OCI-LY1 (cell line): ENCODE data around the gene WDR70.

Experiments used
- H2AFZ ChIP-seq: fragments of 200-600 bp; sonication (generic), shearing (Covaris generic); 2 replicates; pipeline ENCODE4 v1.6.0; 2014; ENCODE audit warnings: antibody characterized with exemption, mild to moderate bottlenecking, low read length
- H3F3A ChIP-seq: fragments of 200-600 bp; sonication (generic), shearing (Covaris generic); 2 replicates; pipeline ENCODE4 v1.6.0; 2014; ENCODE audit warnings: mild to moderate bottlenecking, antibody characterized with exemption, low read length, moderate library complexity; ENCODE audit not compliant: insufficient read depth
- H3K27ac ChIP-seq: fragments of 200-600 bp; sonication (generic); 2 replicates; pipeline ENCODE4 v1.5.1; 2014; ENCODE audit warnings: low read length, mixed run types, mild to moderate bottlenecking, low read depth; ENCODE audit not compliant: poor library complexity, severe bottlenecking
- H3K27me3 ChIP-seq: fragments of 200-600 bp; sonication (generic); 2 replicates; pipeline ENCODE4 v1.6.0; 2014; ENCODE audit warnings: antibody characterized with exemption, mild to moderate bottlenecking, low read length, moderate library complexity; ENCODE audit not compliant: insufficient read depth
- H3K36me3 ChIP-seq: fragments of 200-600 bp; sonication (generic); 2 replicates; pipeline ENCODE4 v1.6.1; 2014; ENCODE audit warnings: mild to moderate bottlenecking, antibody characterized with exemption, low read length, moderate library complexity, mixed read lengths; ENCODE audit not compliant: insufficient read depth
- H3K4me1 ChIP-seq: fragments of 200-600 bp; sonication (generic); 2 replicates; pipeline ENCODE4 v1.5.1; 2014; ENCODE audit warnings: mild to moderate bottlenecking, low read length, moderate library complexity; ENCODE audit not compliant: insufficient read depth, severe bottlenecking
- H3K4me2 ChIP-seq: fragments of 200-600 bp; sonication (generic), shearing (Covaris generic); 2 replicates; pipeline ENCODE4 v1.6.1; 2014; ENCODE audit warnings: low read length
- H3K4me3 ChIP-seq: fragments of 200-600 bp; sonication (generic); 2 replicates; pipeline ENCODE4 v1.5.1; 2014; ENCODE audit warnings: low read length, low read depth, mild to moderate bottlenecking, mixed read lengths; ENCODE audit not compliant: poor library complexity, severe bottlenecking
- H3K79me2 ChIP-seq: fragments of 200-600 bp; shearing (Covaris generic); 2 replicates; pipeline ENCODE4 v1.6.1; 2016; ENCODE audit warnings: mixed run types, low read length, mixed read lengths; ENCODE audit not compliant: insufficient read depth
- H3K9ac ChIP-seq: fragments of 200-600 bp; sonication (generic), shearing (Covaris generic); 2 replicates; pipeline ENCODE4 v1.6.1; 2014; ENCODE audit warnings: mild to moderate bottlenecking, low read length, mixed read lengths
- H3K9me2 ChIP-seq: fragments of 200-600 bp; sonication (generic), shearing (Covaris generic); 2 replicates; pipeline ENCODE4 v1.6.1; 2014; ENCODE audit warnings: low read depth, mild to moderate bottlenecking, low read length, mixed read lengths
- H3K9me3 ChIP-seq: fragments of 200-600 bp; shearing (Covaris generic); 2 replicates; pipeline ENCODE4 v1.6.1; 2014; ENCODE audit warnings: low read length, mixed read lengths
- H4K20me1 ChIP-seq: fragments of 200-600 bp; sonication (generic), shearing (Covaris generic); 2 replicates; pipeline ENCODE4 v1.6.0; 2016; ENCODE audit warnings: mild to moderate bottlenecking, low read length; ENCODE audit not compliant: insufficient read depth
- CTCF ChIP-seq: fragments of 200-600 bp; sonication (generic), shearing (Covaris generic); IDR thresholded peaks from 2 replicates; pipeline ENCODE4 v1.5.1; 2017; ENCODE audit warnings: mild to moderate bottlenecking, antibody characterized with exemption, low read length, moderate library complexity, mixed read lengths
- EZH2 ChIP-seq: fragments of 200-600 bp; sonication (generic), shearing (Covaris generic); IDR thresholded peaks from 2 replicates; pipeline ENCODE4 v1.8.0; 2017; ENCODE audit warnings: borderline replicate concordance, mixed run types, mild to moderate bottlenecking, antibody characterized with exemption, low read length, moderate library complexity, mixed read lengths

The WDR70 gene

GRCh38 chr5:37715361-37715760 lies 336.2 kb downstream of the WDR70 start:
- no peaks in the 10 kb centered on the region for H3F3A ChIP-seq
- H2AFZ ChIP-seq, result no peak overlapping the region
- H3K9me3 ChIP-seq, result no peaks in the 10 kb centered on the region
- H3K4me3 ChIP-seq, result no peak overlapping the region
- H3K27me3 ChIP-seq, result no peaks in the 10 kb centered on the region
- H3K36me3 ChIP-seq, result no peaks in the 10 kb centered on the region
- H3K4me1 ChIP-seq, result no peaks in the 10 kb centered on the region
- no peaks in the 10 kb centered on the region for H3K9me2 ChIP-seq
- no peak overlapping the region for H3K4me2 ChIP-seq
- TF ChIP-seq CTCF (no peak), EZH2 (no peak)
- no peak overlapping the region for H3K9ac ChIP-seq
- H3K79me2 ChIP-seq, result no peaks in the 10 kb centered on the region
- H4K20me1 ChIP-seq, result no peaks in the 10 kb centered on the region
- no peak overlapping the region for H3K27ac ChIP-seq

GRCh38 chr5:37715992-37716391 lies 336.9 kb downstream of the WDR70 start:
- Histone ChIP-seq H3K4me3 (no peak overlapping the region), H3K4me1 (no peaks in the 10 kb centered on the region), H4K20me1 (no peaks in the 10 kb centered on the region), H3K9me2 (no peaks in the 10 kb centered on the region), H3K27me3 (no peaks in the 10 kb centered on the region), H3K4me2 (no peak overlapping the region), H3K27ac (no peak overlapping the region), H3F3A (no peaks in the 10 kb centered on the region), H3K79me2 (no peaks in the 10 kb centered on the region), H2AFZ (no peak overlapping the region), H3K9me3 (no peaks in the 10 kb centered on the region), H3K36me3 (no peaks in the 10 kb centered on the region), H3K9ac (no peak overlapping the region)
- no peak for TF ChIP-seq CTCF
- TF ChIP-seq EZH2, result no peak

GRCh38 chr5:37716405-37716804 lies 337.3 kb downstream of the WDR70 start:
- Histone ChIP-seq H3K36me3 (no peaks in the 10 kb centered on the region), H3K9me3 (no peaks in the 10 kb centered on the region), H2AFZ (no peak overlapping the region), H3K27me3 (no peaks in the 10 kb centered on the region), H4K20me1 (no peaks in the 10 kb centered on the region), H3F3A (no peaks in the 10 kb centered on the region), H3K79me2 (no peaks in the 10 kb centered on the region), H3K4me2 (no peak overlapping the region), H3K4me3 (no peak overlapping the region), H3K9me2 (no peaks in the 10 kb centered on the region), H3K4me1 (peaks cover 3% of the 10 kb centered on the region), H3K9ac (no peak overlapping the region), H3K27ac (no peak overlapping the region)
- TF ChIP-seq CTCF, result no peak
- TF ChIP-seq EZH2, result no peak

- Histone ChIP-seq H3K27ac (no peak overlapping the region), H3K9ac (no peak overlapping the region), H3K4me1 (peaks cover 8% of the 10 kb centered on the region), H3F3A (no peaks in the 10 kb centered on the region), H3K9me3 (no peaks in the 10 kb centered on the region), H3K79me2 (no peaks in the 10 kb centered on the region), H2AFZ (no peak overlapping the region), H3K27me3 (no peaks in the 10 kb centered on the region), H3K9me2 (no peaks in the 10 kb centered on the region), H3K4me3 (no peak overlapping the region), H4K20me1 (no peaks in the 10 kb centered on the region), H3K4me2 (no peak overlapping the region), H3K36me3 (no peaks in the 10 kb centered on the region)
- TF ChIP-seq EZH2, result no peak
- TF ChIP-seq CTCF, result no peak
Observed at GRCh38 chr5:37717276-37717612, 338.1 kb downstream of the WDR70 start.
